K562 (cell line): ENCODE data around the gene BRAT1. TPM values are rescaled to one million over a fixed set of nuclear protein-coding genes. Genes with fewer than 3 reads are reported as not detected.

Experiments used
- ARNT ChIP-seq, 2 experiments: fragments of 450-650 bp; IDR thresholded peaks; 2 replicates each; pipeline ENCODE4 v1.6.1; 2016; ENCODE audit warnings: mild to moderate bottlenecking in 1 of 2
- ATF2 ChIP-seq: sonication (generic); formaldehyde crosslinking; IDR thresholded peaks from 2 replicates; pipeline ENCODE4 v1.8.1; 2022; ENCODE audit warnings: missing genetic modification reagents
- CHCHD3 ChIP-seq: fragments of 250-450 bp; sonication (Bioruptor Pico); IDR thresholded peaks from 2 replicates; pipeline ENCODE4 v2.1.2; 2022; ENCODE audit warnings: mild to moderate bottlenecking
- CREBBP ChIP-seq: IDR thresholded peaks from one replicate; pipeline ENCODE4 v1.6.1; 2012; ENCODE audit warnings: low read depth, mild to moderate bottlenecking, control low read depth, inconsistent platforms, low read length
- E2F5 ChIP-seq: sonication (generic); formaldehyde crosslinking; IDR thresholded peaks from 2 replicates; pipeline ENCODE4 v1.8.0; 2022; ENCODE audit warnings: mild to moderate bottlenecking, missing genetic modification reagents
- EP400 ChIP-seq: fragments of 450-650 bp; IDR thresholded peaks from 2 replicates; pipeline ENCODE4 v1.6.1; 2017; ENCODE audit warnings: antibody characterized with exemption, mild to moderate bottlenecking, moderate library complexity
- IFI16 ChIP-seq: fragments of 250-450 bp; sonication (Bioruptor Pico); IDR thresholded peaks from 2 replicates; pipeline ENCODE4 v2.1.2; 2022; ENCODE audit warnings: mild to moderate bottlenecking, inconsistent platforms
- L3MBTL2 ChIP-seq: fragments of 450-650 bp; IDR thresholded peaks from 2 replicates; pipeline ENCODE4 v1.6.1; 2016; ENCODE audit warnings: mild to moderate bottlenecking, moderate library complexity
- MLX ChIP-seq, 2 experiments: fragments of 450-650 bp in 1 of 2; sonication (generic) in 1 of 2; formaldehyde crosslinking; conservative IDR thresholded peaks; 2 replicates each; pipeline versions ENCODE4 v1.4.0 to v1.8.1; 2020 to 2022; ENCODE audit warnings: mild to moderate bottlenecking in 1 of 2, missing genetic modification reagents in 1 of 2
- MYBL2 ChIP-seq, 2 experiments: fragments of 450-650 bp in 1 of 2; sonication (generic) in 1 of 2; formaldehyde crosslinking in 1 of 2; IDR thresholded peaks; 2 replicates each; pipeline versions ENCODE4 v1.6.1 to v1.8.1; 2017 to 2022; ENCODE audit warnings: borderline replicate concordance in 1 of 2, inconsistent platforms in 1 of 2, low read depth in 1 of 2, mild to moderate bottlenecking in 1 of 2, missing genetic modification reagents in 1 of 2, moderate library complexity in 1 of 2
- NCOR1 ChIP-seq: fragments of 450-650 bp; IDR thresholded peaks from 2 replicates; pipeline ENCODE4 v1.6.1; 2016; ENCODE audit warnings: mild to moderate bottlenecking, moderate library complexity
- NR4A1 ChIP-seq, 2 experiments: fragments of 250-450 bp in 1 of 2; fragments of 450-650 bp in 1 of 2; sonication (Bioruptor Pico) in 1 of 2; IDR thresholded peaks; 2 replicates each; pipeline versions ENCODE4 v1.4.0 to v1.6.1; 2016 to 2020; ENCODE audit warnings: mild to moderate bottlenecking in 2 of 2, missing compliant biosample characterization in 1 of 2, missing genetic modification characterization in 1 of 2, moderate library complexity in 1 of 2
- TEAD2 ChIP-seq: fragments of 450-650 bp; IDR thresholded peaks from 2 replicates; pipeline ENCODE4 v1.6.1; 2016; ENCODE audit warnings: missing genetic modification characterization, control low read depth, missing compliant biosample characterization
- ZNF436 ChIP-seq: fragments of 250-450, 450-650 bp; sonication (Bioruptor Pico); formaldehyde crosslinking; IDR thresholded peaks from 2 replicates; pipeline ENCODE4 v1.7.0; 2020; ENCODE audit warnings: mild to moderate bottlenecking
- ZNF644 ChIP-seq: fragments of 200-800 bp; sonication (Bioruptor generic); IDR thresholded peaks from 2 replicates; pipeline ENCODE4 v1.6.1; 2016; ENCODE audit warnings: low read depth, missing genetic modification characterization, missing compliant biosample characterization
- polyA plus RNA-seq, 8 experiments: library from polyadenylated mRNA; depleted of rRNA in 4 of 8; stranded (reverse) in 5 of 8; unstranded in 3 of 8; fragments of >200 nt; fragmentation: Nextera tagmentation in 2 of 8; fragmentation: Illumina TruSeq in 1 of 8; extraction: Ambion mirVana in 2 of 8; extraction: Trizol in 1 of 8; gene quantifications; 2 replicates each; pipeline versions ENCODE4 v1.2.1 to v1.2.3, GENCODE V29; 2011 to 2014; ENCODE audit warnings: inconsistent platforms in 1 of 8, missing spikeins in 1 of 8
- total RNA-seq, 7 experiments: library from RNA; depleted of rRNA in 6 of 7; stranded (reverse); fragments of >200 nt in 6 of 7; fragmentation: Illumina TruSeq in 2 of 7; extraction: Trizol in 2 of 7; gene quantifications; 2 replicates each; pipeline versions ENCODE4 v1.2.1 to v1.2.3, GENCODE V29; 2011 to 2021; ENCODE audit warnings: low replicate concordance in 1 of 7

The BRAT1 gene
- total and polyA plus RNA-seq, 9 of the 15 experiments (the other 6 are each of a cell fraction or from before 2014, with no cell fraction given): 0.13 to 49.6 (median 10.5) TPM

DNA sequence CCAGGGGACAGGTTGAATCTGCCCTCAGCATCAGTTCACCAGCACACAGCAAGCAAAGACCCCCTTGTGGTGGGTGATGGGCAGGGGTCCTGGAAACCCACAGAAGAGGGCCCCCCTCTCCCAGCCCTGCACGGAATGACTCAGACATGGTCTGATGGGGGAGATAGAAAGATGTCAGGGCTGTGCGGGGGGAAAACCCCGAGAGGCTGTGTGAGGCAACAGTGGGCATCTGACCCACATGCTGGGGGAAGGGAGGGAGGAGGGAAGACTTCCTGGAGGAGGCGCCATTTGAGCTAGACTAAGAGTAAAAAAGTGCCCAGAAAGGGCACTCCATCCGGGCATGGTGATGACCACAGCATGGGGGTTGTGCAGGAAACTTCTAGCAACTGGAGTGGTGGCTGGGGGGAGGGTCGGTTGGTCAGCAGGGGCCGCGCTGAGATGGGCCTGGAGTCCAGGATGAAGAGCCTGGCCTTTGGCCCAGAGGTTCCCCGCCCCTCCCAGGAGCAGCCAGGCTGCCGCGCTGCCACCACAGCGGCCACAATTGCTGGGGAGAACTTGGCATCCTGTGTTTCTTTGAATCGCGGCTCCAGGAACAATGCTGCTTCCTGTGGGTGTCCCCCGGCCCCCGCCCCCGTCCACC, 33.3 kb downstream of the BRAT1 start (continued):
- TF ChIP-seq MLX (CRISPR knock-in tag; conservative IDR thresholded peaks at IDR 0.05) (no peak), CHCHD3 (CRISPR knock-in tag) (no peak), EP400 (no peak), ATF2 (CRISPR knock-in tag) (no peak), MYBL2 (IDR thresholded peaks at IDR 0.05; ENCODE audit: low read depth) (no peak), MYBL2 (CRISPR knock-in tag; IDR thresholded peaks at IDR 0.05; ENCODE audit: borderline replicate concordance) (no peak), E2F5 (CRISPR knock-in tag) (no peak), TEAD2 (tag) (no peak), ARNT (IDR thresholded peaks at IDR 0.05) (no peak), NCOR1 (no peak), NR4A1 (CRISPR knock-in tag; IDR thresholded peaks at IDR 0.05) (no peak), NR4A1 (tag; IDR thresholded peaks at IDR 0.05) (no peak), IFI16 (CRISPR knock-in tag) (no peak), CREBBP (no peak), ZNF436 (CRISPR knock-in tag) (0 out of 2 replicates have a peak, but pooled peaks have one; percentile 16), ZNF644 (tag) (no peak), L3MBTL2 (no peak)
